NCI-H2107 treated with DMSO at 0.1 percent for 48 hours (cell line): ENCODE results near the gene PDE11A.
"Not testable (repeated sequence)": the region's sequence is repeated elsewhere in the genome, so short reads cannot be mapped to it uniquely, and the experiment has no call there.

Source experiments
- DNase-seq: peaks from one replicate; lab custom pipeline; 2025; ENCODE audit not compliant: unreplicated experiment; lab: John Stamatoyannopoulos, UW

Gene PDE11A

GRCh38 chr2:178009813-178010212 is 62.8 kb downstream of the PDE11A start:
- no peak for DNase-seq

DNA sequence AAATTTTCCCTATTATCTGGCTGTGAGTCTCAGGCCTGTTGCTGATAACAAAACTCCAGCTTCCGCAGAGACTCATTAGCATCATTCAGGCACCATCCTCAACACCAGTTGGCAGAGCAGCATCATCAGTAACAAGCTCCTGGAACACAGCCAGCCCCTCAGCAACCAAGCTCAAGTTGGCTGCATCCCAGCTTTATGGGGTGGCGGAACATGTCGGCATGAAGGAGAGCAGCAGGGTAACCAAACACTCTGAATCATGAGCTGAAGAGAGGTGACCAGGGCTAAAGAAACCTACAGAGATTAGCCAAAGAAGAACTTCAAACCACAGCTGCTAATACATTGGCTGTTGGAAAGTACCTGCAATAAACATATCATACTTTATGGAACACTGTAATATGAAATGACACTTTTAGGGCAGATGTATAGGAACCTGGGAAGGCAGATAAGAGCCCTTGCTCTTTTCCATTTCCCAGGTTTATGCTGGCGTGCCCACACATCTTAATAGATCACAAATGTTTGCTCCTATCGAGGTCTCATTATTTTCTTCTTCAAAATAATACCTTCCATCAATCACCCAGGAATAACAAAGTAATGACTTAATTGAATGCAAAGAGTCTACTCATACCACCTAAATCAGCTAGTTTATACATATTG is 63.8 kb downstream of the PDE11A start:
- DNase-seq, result peak; percentile 94

GRCh38 chr2:178006710-178007109 is 65.9 kb downstream of the PDE11A start:
- DNase-seq, result no peak

GRCh38 chr2:178005756-178006155 is 66.8 kb downstream of the PDE11A start:
- DNase-seq, result no peak

GRCh38 chr2:178002038-178002437 is 70.5 kb downstream of the PDE11A start:
- no peak for DNase-seq

DNA sequence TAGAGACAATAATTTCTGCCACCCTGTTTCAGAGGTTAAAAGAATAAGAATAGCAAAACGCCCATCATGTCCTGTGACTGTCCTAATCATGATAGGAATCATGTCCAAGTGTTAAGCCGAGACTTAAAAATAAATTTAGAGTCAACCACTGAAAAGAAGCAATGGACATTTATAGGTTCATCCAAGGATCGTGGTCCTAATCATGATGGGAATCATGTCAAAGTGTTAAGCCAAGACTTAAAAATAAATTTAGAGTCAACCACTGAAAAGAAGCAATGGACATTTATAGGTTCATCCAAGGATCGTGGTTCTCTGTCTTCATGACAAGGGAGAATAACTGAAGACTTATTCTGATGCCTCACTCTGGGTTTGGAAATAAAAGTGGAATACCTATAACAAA is 73.6 kb downstream of the PDE11A start:
- DNase-seq, result no peak

DNA sequence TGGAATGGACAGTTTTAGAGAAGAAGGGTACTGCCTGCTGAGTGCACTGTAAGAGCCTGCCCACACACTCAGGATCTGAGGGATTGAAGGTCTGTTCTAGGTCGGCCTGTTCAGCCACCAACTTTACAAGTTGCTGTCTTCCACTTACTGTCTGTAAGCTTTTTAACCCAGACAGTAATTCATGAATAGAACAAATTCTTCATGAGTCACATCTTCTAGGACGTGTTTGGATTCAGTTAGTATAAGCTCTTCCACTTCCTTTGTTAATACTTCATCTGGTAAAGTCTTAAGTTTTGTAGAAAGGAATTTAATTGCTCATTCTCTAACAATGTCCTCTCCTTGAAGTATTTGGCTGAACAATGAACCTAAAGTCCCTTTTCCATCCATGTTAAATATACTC is 74.6 kb downstream of the PDE11A start:
- no peak for DNase-seq

GRCh38 chr2:177992992-177993391 is 79.6 kb downstream of the PDE11A start:
- DNase-seq, result peak; percentile 10

DNA sequence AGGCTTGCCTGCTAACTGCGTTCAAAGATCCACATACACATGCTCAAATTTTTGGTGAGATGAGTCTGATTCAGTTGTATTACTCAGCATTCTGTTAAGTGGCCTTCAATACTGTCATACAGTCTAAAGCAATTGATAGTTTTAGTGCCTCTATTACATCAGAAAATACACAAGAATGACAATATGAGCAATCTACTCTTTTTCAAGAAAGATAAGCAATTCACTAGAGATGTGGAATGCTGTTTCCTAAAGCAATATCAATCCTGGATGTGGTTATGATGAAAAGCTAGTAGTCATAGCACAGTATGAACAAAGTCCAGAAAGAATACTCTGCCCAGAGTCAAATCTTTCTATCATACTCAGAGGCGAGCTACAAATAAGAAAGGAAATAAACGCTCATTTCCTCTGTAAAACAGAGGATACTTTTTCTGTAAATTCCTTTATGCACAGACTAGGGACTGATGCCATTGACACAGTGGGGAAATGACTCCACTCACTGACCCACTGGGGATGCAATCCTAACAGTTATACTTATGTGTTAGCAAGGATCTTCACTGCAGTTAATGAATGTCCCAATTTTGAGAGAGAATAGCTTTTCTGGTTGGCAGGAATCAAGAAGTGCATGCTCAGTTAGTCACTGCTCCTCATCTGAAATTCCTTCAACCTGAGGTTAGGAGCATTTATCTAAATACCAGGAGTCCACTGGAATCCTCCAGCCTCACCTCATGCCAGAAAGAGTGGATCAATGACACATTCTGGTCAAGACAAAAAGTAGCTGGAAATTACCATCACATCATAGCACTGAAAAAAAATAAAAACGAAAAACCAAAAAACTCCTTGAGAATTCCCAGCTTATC is 83.3 kb downstream of the PDE11A start:
- DNase-seq, result no peak

GRCh38 chr2:177984749-177985148 is 87.8 kb downstream of the PDE11A start:
- peak; percentile 28 for DNase-seq

GRCh38 chr2:177983183-177983788 is 89.3 kb downstream of the PDE11A start:
- peak; percentile 29 for DNase-seq

- no peak for DNase-seq
Measured at GRCh38 chr2:177972782-177973181, 99.8 kb downstream of the PDE11A start.

GRCh38 chr2:177972123-177972522 is 100.5 kb downstream of the PDE11A start:
- no peak for DNase-seq

DNA sequence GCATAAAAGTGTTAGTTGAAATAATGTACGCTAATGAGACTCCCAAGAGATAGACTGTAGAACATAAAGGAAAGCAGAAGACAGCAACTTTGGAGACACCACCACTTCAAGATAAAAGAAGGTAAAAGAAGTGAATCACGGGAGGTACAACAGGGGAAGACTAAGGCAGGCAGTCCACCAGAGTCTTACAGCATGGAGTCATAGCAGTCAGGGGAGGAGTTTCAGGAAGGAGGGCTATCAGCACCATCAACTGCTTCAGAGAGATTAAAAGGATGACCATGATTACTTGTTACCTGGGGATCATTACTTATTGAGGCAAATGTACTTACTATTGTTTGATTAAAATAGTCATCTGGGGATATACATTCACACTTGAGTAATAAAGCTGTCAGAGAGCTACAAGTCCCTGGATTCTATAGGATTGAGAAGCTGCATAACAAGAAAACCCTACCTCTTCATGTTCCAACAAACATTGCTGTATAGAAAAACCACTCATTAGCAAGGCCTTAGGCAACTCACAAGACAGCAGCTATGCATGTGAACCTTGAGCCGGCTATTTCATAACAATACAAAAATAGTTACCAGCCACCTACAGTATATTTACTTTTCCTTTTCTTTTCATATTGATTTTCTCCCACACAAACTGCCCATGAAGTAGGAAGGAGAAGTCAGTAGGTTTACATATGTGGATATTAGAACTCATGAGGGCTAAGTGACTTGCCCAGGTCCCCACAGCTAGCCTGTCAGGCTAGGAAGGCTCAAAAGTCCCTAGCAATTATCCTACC is 101.7 kb downstream of the PDE11A start:
- DNase-seq, result no peak

DNA sequence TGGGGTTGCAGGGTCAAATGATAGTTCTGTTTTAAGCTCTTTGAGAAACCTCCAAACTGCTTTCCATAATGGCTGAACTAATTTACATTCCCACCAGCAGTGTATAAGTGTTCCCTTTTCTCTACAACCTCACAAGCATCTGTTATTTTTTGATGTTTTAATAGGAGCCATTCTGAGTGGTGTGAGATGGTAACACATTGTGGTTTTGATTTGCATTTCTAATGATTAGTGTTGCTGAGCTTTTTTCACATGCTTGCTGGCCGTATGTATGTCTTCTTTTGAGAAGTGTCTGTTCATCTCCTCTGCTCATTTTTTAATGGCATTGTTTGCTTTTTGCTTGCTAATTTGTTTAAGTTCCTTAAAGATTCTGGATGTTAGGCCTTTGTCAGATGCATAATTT is 107.7 kb downstream of the PDE11A start:
- DNase-seq, result no peak

DNA sequence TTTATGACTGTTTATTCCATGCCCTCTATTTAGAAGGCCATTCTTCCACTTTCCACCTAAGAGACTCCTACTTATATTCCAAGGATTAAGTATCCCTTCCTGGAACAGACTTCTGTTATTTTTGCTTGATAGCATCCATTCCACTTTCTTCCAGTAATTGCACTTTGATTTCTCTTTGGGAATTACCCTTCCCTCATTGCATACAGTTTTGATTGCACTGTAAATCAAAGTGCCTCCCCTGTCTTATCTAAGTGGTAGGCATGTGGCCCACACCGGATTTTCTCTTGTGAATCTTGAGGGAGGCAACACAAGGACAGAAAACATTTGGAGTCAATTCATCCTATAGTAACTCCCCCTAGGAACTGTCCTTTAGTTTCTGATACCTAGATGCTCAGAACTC is 120.4 kb downstream of the PDE11A start:
- no peak for DNase-seq

DNA sequence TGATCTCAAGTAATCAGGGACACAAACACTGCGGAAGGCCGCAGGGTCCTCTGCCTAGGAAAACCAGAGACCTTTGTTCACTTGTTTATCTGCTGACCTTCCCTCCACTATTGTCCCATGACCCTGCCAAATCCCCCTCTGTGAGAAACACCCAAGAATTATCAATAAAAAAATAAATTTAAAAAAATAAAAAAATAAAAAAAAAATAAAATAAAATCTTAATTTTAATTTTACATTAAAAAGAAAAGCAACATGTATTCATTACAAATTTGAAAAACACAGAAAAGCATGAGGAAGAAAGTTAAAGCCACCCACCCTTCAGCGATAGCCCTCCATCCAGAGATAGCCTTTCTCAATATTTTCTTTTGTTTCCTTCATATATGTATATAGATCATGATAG is 125.0 kb downstream of the PDE11A start:
- DNase-seq, result not testable (repeated sequence)

GRCh38 chr2:177944530-177944929 is 128.0 kb downstream of the PDE11A start:
- DNase-seq, result not testable (repeated sequence)

DNA sequence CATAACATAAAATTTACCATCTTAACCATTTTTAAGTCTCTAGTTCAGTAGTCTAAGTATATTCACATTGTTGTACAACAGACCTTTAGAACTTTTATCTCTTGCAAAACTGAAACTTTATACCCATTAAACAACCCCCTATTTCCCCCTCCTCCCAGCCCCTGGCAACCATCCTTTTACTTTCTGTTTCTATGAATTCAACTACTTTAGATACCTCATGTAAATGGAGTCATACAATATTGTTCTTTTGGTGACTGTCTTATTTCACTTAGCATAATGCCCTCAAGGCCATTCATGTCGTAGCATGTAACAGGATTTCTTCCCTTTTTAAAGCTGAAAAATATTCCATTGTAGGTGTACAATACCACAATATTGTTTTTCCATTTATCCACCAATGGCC is 129.8 kb downstream of the PDE11A start:
- no peak for DNase-seq

DNA sequence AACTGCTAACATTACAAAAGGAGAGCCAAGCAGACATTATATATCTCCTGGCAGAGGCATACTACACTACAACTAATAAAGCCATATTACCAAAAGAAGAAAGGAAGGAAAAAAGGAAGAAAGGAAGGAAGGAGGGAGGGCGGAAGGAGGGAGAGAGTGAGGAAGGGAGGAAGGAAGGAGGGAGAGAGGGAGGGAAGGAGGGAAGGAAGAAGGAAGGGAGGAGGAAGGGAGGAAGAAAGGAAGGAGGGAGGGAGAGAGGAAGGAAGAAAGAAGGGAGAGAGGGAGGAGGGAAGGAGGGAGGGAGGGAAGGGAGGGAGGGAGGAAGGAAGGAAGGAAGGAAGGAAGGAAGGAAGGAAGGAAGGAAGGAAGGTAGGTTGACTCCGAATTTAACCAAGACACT is 133.4 kb downstream of the PDE11A start:
- DNase-seq, result no peak

DNA sequence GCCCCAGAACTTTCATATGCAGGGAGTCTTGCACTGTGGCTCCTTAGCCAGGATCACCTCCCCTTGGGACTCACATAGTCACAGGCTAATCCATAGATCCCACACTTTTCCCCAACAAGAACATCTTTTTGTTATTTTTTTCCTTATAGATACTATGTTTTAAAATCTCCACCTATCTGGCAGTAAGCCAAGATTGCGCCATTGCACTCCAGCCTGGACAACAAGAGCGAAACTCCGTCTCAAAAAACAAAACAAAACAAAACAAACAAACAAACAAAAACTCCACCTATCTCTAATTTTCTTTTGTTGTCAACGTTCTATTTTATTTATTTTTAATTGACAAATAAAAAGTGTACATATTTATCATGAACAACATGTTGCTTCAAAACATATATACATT is 141.7 kb downstream of the PDE11A start:
- DNase-seq, result no peak
